ENCODE measurements around the gene VSTM2B.
A peak's percentile ranks its signal among the peaks of the same experiment; 100 is the strongest.
"Not testable (repeated sequence)": the region's sequence is repeated elsewhere in the genome, so short reads cannot be mapped to it uniquely, and the experiment has no call there.

VSTM2B gene

GRCh38 chr19:29525901-29526729, at the start of gene VSTM2B:
Gene VSTM2B, plus strand, starts transcription at chr19:29525994. Its CDS starts 590 bp downstream, at chr19:29526584.
- DNase-seq = no peak

GRCh38 chr19:29476528-29476927, 49.3 kb upstream of the VSTM2B start:
- DNase-seq = no peak

GRCh38 chr19:29477831-29478577, 47.8 kb upstream of the VSTM2B start:
- no peak for DNase-seq

GRCh38 chr19:29478578-29479565, 46.9 kb upstream of the VSTM2B start:
- peak; percentile 39 for DNase-seq

- no peak for DNase-seq
Observed at GRCh38 chr19:29479941-29480340, 45.9 kb upstream of the VSTM2B start.

- no peak for DNase-seq
Observed at GRCh38 chr19:29480507-29480906, 45.3 kb upstream of the VSTM2B start.

GRCh38 chr19:29482855-29483640, 42.7 kb upstream of the VSTM2B start:
- no peak for DNase-seq

GRCh38 chr19:29483641-29483920, 42.2 kb upstream of the VSTM2B start:
- DNase-seq = no peak

GRCh38 chr19:29483944-29484581, 41.7 kb upstream of the VSTM2B start:
- no peak for DNase-seq

- no peak for DNase-seq
Observed at GRCh38 chr19:29484876-29485275, 40.9 kb upstream of the VSTM2B start.

- no peak for DNase-seq
Observed at GRCh38 chr19:29485293-29485692, 40.5 kb upstream of the VSTM2B start.

GRCh38 chr19:29486961-29487360, 38.8 kb upstream of the VSTM2B start:
- not testable (repeated sequence) for DNase-seq

- DNase-seq = no peak
Observed at GRCh38 chr19:29487432-29487831, 38.4 kb upstream of the VSTM2B start.

GRCh38 chr19:29488316-29488715, 37.5 kb upstream of the VSTM2B start:
- no peak for DNase-seq

- no peak for DNase-seq
Observed at GRCh38 chr19:29489172-29489951, 36.4 kb upstream of the VSTM2B start.

GRCh38 chr19:29491491-29491890, 34.3 kb upstream of the VSTM2B start:
- no peak for DNase-seq

GRCh38 chr19:29491995-29492577, 33.7 kb upstream of the VSTM2B start:
- DNase-seq = no peak

GRCh38 chr19:29492769-29493168, 33.0 kb upstream of the VSTM2B start:
- DNase-seq = no peak

GRCh38 chr19:29495091-29495490, 30.7 kb upstream of the VSTM2B start:
- DNase-seq = no peak

GRCh38 chr19:29495901-29496441, 29.8 kb upstream of the VSTM2B start:
- DNase-seq = no peak

All from activated CD4-positive, alpha-beta T cell treated with anti-CD3 and anti-CD28 coated beads for 48 hours (primary cell).